ENCODE data around the gene MON2.
"Not testable (repeated sequence)": the region's sequence is repeated elsewhere in the genome, so short reads cannot be mapped to it uniquely, and the experiment has no call there.

The MON2 gene

GRCh38 chr12:62471734-62472133 lies 5.1 kb downstream of the MON2 start:
- no peak for DNase-seq

- no peak for DNase-seq
Observed at GRCh38 chr12:62472472-62472871, 5.8 kb downstream of the MON2 start.

GRCh38 chr12:62481843-62482540 lies 15.4 kb downstream of the MON2 start:
- no peak for DNase-seq

DNA sequence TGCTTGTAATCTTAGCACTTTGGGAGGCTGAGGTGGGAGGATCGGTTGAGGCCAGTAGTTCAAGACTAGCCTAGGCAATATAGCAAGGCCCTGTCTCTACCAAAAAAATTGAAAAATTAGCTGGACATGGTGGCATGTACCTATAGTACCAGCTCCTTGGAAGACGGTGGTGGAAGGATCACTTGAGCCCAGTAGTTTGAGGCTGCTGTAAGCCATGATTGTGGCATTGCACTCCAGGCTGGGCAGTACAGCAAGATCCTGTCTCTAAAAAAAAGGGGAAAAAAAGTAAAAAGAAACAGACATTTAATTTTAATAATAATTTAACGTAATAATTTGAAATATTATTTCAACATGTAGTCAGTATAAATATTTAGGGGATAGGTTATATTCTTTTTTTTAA lies 16.1 kb downstream of the MON2 start:
- DNase-seq, result no peak

- no peak for DNase-seq
Observed at GRCh38 chr12:62484233-62484632, 17.6 kb downstream of the MON2 start.

GRCh38 chr12:62505786-62506185 lies 39.2 kb downstream of the MON2 start:
- DNase-seq, result no peak

DNA sequence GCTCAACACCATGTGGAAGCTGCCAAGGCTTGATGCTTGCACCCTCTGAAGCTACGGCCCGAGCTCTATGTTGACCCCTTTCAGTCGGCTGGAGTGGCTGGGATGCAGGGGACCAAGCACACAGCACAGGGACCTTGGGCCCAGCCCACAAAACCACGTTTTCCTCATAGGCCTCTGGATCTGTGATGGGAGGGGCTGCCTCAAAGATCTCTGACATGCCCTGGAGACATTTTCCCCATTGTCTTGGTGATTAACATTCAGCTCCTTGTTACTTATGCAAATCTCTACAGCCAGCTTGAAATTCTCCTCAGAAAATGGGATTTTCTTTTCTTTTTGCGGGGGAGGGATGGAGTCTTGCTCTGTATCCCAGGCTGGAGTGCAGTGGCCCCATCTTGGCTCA lies 46.3 kb downstream of the MON2 start:
- no peak for DNase-seq

- DNase-seq, result not testable (repeated sequence)
Observed at GRCh38 chr12:62514080-62514479, 47.5 kb downstream of the MON2 start.

GRCh38 chr12:62516927-62517326 lies 50.3 kb downstream of the MON2 start:
- DNase-seq, result no peak

GRCh38 chr12:62517887-62518286 lies 51.3 kb downstream of the MON2 start:
- no peak for DNase-seq

GRCh38 chr12:62519043-62519442 lies 52.4 kb downstream of the MON2 start:
- DNase-seq, result no peak

- no peak for DNase-seq
Observed at GRCh38 chr12:62520361-62520760, 53.7 kb downstream of the MON2 start.

DNA sequence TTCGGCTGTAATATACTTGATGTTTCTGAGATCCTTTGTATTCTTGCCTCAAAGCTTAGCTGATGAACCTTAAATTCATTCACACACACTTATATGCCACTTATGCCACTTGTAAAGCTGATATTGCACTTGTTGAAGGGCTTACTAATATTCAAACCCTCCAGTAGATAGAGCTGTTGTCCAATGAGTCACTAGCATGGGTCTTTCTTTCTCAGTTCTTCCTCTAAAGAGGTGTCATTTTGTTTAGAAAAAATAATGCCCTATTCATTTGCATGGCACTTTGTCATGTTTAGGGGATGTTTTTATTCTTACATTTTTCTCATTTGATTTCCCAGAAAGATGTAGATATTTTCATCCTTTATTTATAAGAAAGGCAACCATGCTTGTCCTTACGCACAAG lies 56.4 kb downstream of the MON2 start:
- no peak for DNase-seq

GRCh38 chr12:62523619-62524018 lies 57.0 kb downstream of the MON2 start:
- no peak for DNase-seq

DNA sequence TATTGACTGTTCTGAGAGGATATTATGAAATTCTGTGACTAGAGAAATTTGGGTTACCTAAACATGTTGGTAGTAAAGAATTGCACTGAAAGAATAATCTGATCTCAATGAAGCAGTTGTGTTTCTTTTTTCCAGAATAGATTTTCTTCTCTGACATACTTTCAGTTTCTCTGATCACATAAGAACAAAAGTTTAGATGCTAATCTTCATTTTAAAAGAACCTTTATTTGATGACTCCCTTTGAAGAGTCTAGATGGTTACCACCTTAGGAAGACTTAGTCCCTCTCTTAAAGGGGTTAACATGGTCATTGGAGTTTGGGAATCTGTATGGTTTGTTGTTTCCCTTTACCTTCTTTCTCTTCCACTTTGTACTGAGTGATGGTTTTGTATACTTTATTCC lies 58.6 kb downstream of the MON2 start:
- no peak for DNase-seq

DNA sequence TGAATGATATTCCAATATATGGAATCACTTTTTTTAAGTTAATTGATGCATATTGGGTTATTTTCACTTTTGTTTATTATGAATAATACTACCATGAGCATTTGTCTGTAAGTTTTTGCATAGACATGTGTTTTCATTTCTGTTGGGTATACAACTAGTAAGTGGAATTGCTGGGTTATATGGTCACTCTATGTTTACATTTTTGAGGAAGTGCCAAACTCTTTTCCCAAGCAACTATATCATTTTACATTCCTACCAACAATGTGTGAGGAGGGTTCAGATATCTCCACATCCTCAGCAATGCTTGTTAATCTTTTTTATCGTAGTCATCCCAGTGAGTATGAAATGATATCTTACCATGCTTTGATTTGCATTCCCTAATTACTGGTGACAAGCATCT lies 64.0 kb downstream of the MON2 start:
- DNase-seq, result no peak

DNA sequence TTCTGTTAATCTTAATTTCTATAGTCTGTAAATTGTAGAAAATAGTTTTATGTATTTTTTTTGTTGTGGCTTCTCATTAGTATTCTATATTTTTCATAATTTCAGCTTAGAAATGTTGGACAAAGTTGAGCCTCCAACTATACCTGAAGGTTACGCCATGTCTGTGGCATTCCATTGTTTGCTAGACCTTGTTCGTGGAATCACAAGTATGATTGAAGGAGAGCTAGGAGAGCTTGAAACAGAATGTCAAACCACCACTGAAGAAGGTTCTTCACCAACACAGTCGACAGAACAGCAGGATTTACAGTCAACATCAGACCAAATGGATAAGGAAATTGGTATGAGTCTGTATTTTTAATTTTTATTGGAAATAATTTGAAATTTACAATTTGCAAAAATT lies 65.7 kb downstream of the MON2 start:
- no peak for DNase-seq

DNA sequence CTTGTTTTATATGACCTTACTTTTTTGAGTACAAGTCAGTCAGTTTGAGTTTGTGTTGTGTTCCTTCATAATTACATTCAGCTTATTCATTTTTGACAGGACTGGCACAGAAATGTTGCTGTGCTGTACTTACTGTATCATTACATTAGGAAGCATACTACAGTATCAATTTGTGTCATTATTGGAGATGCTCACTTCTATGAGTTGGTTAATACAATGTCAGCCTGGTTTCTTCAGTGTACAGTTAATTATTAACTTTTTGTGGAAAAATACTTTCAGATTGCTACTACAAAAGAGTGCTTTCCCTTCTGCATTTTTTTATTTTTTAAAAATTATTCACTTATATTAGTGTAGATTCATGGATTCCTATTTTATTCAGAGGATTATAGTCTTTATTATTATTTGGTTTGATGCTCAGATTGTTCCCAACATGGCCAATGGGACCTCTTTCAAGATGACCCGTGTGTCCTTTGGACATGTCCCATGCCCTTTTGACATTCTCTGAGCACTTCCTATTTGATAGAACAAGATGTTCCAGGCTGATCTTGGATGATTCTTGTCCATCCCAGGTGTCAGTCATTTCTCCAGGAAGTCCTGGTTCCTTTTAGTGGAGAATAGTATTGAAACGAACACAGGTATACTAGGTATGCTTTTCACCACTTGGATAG lies 66.6 kb downstream of the MON2 start:
- DNase-seq, result no peak

- DNase-seq, result no peak
Observed at GRCh38 chr12:62533755-62534107, 67.1 kb downstream of the MON2 start.

- DNase-seq, result no peak
Observed at GRCh38 chr12:62536546-62536945, 69.9 kb downstream of the MON2 start.

DNA sequence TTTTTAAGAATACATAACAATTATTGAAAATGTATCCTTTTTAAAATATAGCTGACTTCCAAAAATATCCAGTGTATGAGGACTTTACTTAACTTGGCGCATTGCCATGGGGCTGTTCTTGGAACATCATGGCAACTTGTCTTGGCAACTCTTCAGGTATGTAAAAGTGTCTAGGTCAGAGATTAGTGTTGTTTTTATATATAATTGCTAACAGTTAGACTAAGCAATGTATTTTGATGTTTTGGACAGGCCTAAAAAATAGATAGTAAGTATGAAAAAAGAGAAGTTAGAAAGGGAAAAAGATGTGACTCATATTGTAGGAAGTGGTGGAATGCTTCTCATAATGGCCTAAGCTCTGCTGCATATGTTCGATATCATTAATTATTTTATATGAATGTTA lies 70.9 kb downstream of the MON2 start:
- no peak for DNase-seq

DNA sequence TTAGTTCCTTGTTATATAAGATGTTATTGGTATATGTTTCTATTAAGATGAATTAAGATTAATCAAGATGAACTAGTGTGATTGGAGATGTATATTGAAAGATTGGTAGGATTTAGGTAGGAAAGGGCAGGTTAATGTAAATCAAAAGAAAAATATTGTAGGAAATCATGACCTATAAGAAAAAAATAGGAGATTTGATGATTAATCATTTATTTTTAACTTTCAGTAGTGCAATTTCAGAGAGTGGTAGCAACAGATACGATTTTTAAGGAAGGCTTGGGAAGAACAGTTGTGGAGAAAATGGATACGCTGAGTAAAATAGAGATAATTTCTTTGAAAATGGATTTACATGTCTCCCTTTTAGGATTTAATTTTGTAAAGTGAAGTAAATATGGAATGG lies 73.7 kb downstream of the MON2 start:
- no peak for DNase-seq

- no peak for DNase-seq
Observed at GRCh38 chr12:62542814-62543213, 76.2 kb downstream of the MON2 start.

GRCh38 chr12:62543324-62543723 lies 76.7 kb downstream of the MON2 start:
- no peak for DNase-seq

DNA sequence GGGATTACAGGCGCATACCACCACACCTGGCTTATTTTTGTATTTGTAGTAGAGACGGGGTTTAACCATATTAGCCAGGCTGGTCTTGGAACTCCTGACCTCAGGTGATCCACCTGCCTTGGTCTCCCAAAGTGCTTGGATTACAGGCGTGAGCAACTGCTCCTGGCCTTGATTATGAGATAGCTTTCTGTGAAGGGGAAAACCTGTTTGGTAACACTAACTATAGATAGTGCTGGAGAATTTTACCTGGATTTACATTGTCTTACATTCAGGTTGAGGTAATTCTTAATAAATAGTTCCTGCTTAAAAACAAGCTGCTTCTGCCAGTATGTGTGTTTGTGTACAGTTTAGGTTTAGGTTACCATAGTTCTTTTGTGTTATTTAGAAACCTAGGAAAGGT lies 77.1 kb downstream of the MON2 start:
- no peak for DNase-seq
